ENCODE measurements around the gene SLC6A12.
"Not testable (repeated sequence)": the region's sequence is repeated elsewhere in the genome, so short reads cannot be mapped to it uniquely, and the experiment has no call there.

Gene SLC6A12

DNA sequence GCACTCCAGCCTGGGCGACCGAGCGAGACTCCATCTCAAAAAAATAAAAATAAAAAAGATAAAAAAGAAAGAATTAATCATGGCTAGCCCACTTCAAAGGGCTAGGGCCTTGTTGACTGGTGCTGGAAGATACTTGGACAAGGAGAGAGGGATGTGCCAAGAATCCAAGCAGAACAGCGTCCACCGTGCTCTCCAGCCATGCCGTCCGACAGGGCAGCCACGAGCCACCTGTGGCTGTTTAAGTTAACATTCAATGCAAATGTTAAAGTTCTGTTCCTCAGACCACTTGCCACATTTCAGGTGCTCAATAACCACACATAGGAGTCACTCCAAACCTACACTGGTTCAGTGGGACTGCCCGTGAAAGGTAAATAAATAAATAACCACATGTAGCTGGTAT, 27.3 kb upstream of the SLC6A12 start:
- DNase-seq = no peak
- TF ChIP-seq POLR2A (IDR thresholded peaks at IDR 0.05; ENCODE audit: low read length) (no peak), GATA1 (IDR thresholded peaks at IDR 0.05; ENCODE audit: low read depth, low read length) (no peak)

DNA sequence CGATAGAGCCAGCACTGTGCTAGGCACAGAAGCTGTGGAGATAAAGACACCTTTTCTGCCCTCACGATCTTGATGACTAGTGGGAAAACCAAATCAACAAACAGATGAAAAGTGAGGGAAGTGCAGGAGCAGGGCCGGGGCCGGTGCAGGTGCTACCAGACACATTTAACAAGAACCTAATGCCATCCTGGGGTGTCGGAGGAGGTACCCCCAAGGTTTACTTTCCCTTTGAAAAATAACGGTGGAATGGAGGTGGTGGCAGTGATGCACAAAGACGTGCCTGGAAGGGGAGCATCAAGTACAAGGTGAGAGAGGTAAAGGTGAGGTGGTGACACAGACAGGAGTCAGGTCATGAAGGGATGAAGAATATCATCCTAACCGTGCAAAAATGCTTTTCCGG, 26.6 kb upstream of the SLC6A12 start:
- TF ChIP-seq GATA1 (IDR thresholded peaks at IDR 0.05; ENCODE audit: low read depth, low read length) = no peak
- no peak for TF ChIP-seq POLR2A (IDR thresholded peaks at IDR 0.05; ENCODE audit: low read length)
- DNase-seq = no peak

DNA sequence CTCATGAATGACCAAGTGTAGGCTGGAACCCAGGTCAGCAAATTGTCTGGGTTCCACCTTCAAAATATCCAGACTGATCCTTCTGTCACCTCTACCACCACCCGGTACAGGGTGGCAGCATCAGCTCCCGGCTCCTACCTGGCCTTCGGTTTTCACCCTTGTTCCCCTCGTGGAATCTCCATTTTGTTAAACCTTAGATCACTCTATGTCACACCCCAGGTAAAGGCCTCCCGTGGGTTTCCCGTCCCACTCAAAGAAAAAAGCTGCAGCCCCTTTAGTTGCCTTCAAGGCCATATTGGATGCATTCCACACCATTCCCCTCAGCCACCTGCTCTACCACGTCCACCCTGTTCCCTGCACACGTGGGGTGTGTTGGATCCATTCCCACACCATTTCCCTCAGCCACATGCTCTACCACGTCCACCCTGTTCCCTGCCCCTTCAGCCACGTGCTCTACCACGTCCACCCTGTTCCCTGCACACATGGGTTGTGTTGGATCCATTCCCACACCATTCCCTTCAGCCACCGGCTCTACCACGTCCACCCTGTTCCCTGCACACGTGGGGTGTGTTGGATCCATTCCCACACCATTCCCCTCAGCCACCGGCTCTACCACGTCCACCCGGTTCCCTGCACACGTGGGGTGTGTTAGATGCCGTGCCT, 24.9 kb upstream of the SLC6A12 start:
- no peak for DNase-seq
- TF ChIP-seq POLR2A (IDR thresholded peaks at IDR 0.05; ENCODE audit: low read length) = no peak
- TF ChIP-seq GATA1 (IDR thresholded peaks at IDR 0.05; ENCODE audit: low read depth, low read length) = no peak

DNA sequence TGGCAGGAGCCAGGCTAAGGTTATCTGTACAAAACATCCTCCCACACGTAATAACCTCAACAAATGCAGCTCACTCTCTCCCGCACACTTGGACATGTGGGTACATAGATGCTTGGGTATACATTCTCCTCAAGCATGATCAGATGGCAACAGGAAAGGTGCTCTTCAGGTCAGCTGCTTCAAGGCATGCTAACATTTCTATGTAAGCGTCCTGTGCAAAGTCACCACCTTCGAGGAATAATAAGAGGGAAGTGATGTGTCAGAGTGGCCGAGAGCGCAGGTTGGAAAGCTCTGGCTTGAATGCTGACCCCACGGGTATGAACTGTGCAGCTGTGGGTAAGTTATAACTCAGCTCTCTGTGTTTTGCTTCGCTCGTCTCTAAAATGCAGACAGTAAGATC, 24.2 kb upstream of the SLC6A12 start:
- TF ChIP-seq POLR2A (IDR thresholded peaks at IDR 0.05; ENCODE audit: low read length) (no peak), GATA1 (IDR thresholded peaks at IDR 0.05; ENCODE audit: low read depth, low read length) (no peak)
- no peak for DNase-seq

DNA sequence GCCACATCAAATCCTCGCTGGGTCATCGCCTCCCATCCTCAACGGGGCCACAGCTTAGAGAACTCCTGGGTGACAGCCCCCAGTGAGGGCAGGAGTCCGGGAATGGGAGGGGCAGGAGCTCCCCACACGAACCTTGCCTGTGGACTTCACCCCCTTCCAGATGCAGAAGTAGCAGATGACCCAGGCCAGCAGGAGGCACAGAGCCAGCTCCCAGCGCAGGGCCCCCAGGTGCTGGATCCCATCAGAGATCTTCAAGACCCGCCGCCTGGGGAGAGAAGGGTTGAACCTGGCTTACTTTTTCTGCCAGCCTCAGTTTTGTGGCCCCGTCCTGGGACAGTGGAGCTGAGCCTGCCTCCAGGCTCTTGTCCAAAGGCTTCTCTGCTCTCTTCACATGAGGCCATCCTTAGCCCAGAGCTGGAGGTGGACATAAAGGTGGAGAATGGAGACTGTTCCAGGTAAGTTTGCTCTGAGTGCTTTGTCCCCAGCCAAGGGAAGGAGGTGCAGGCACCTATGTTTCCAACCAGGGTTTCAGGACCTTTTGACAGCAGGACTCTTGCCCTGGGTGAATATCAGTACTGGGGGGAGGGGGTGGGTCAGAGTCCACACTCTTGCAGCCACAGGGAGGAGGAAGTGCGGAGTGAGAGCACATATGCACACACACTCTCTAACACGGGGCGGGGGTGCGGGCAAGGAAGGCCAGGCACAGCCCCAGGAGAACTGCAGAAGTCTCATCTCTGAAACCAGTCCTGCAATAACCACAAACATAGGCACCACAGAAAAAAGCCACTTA, 23.3 kb upstream of the SLC6A12 start:
- no peak for DNase-seq
- TF ChIP-seq POLR2A (IDR thresholded peaks at IDR 0.05; ENCODE audit: low read length) (no peak), GATA1 (IDR thresholded peaks at IDR 0.05; ENCODE audit: low read depth, low read length) (no peak)

DNA sequence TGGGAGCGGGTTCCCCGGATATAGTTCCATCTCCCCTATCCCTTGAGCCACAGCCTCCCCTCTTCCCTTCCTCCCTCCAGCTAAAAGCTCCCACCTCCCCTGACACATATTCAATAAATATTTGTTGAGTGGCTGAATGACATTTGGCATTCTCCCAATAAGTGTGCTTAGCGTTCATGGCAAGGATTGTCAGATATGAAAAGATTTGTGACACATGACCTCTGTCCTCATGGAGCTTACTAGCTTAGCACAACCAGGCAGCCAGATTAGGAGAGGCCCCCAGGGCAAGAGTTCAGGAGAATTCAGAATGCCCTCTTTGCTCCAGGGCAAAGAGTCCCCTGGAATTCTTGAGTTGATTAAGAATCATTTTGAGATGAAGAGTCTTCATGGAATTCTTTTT, 22.5 kb upstream of the SLC6A12 start:
- TF ChIP-seq GATA1 (IDR thresholded peaks at IDR 0.05; ENCODE audit: low read depth, low read length) = no peak
- no peak for TF ChIP-seq POLR2A (IDR thresholded peaks at IDR 0.05; ENCODE audit: low read length)

DNA sequence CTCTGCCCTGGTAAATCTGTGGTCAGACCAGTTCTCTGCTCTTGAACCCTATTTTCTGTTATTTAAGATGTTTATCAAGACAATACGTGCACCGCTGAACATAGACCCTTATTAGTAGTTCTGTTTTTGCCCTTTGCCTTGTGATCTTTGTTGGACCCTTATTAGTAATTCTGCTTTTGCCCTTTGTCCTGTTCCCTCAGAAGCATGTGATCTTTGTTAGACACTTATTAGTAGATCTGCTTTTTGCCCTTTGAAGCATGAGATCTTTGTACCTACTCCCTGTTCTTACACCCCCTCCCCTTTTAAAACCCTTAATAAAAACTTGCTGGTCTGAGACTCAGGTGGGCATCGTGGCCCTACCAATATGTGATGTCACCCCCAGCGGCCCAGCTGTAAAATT, 22.0 kb upstream of the SLC6A12 start:
- DNase-seq = not testable (repeated sequence)

More for the DNA sequence above, 22.5 kb upstream of the SLC6A12 start:
- DNase-seq = no peak

DNA sequence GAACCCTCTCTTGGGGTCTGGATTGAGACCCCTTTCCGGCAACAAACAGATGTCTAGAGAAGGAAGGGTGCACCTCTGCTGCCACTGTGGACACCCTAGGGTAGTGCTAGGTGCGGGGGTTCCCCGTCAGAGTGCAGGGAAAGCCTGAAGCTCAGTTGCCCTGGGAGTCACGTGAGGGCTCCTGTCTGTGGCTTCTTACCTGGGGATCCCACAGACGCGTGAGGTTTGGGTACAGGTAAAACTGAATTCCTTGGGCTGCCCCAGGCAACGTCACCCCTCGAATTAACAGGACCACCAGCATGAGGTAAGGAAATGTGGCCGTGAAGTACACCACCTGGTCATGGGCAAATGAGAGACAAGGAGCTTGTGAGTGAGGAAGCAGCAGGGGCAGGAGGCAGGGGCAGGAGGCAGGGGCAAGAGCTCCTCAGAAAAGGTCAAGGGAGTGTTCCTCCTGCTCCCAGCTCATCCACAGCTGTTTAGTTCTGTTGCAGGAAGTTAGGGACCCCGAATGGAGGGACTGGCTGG, 21.0 kb upstream of the SLC6A12 start:
- no peak for TF ChIP-seq GATA1 (IDR thresholded peaks at IDR 0.05; ENCODE audit: low read depth, low read length)
- no peak for TF ChIP-seq POLR2A (IDR thresholded peaks at IDR 0.05; ENCODE audit: low read length)
- DNase-seq = no peak

DNA sequence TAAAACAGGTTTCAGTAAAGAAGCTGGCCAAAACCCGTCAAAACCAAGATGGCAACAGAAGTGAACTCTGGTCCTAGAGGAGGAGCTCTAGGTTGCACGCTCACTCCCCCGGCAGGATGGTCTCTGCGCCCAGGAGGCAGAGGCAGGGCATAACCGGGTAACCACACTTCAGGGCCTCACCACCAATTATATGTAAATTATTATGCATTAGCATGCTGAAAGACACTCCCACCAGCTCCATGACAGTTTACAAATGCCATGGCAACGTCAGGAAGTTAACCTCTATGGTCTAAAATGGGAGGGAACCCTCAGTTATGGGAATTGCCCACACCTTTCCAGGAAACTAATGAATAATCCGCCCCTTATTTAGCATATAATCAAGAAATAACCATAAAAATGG, 20.1 kb upstream of the SLC6A12 start:
- TF ChIP-seq POLR2A (IDR thresholded peaks at IDR 0.05; ENCODE audit: low read length) (no peak), GATA1 (IDR thresholded peaks at IDR 0.05; ENCODE audit: low read depth, low read length) (no peak)
- no peak for DNase-seq

DNA sequence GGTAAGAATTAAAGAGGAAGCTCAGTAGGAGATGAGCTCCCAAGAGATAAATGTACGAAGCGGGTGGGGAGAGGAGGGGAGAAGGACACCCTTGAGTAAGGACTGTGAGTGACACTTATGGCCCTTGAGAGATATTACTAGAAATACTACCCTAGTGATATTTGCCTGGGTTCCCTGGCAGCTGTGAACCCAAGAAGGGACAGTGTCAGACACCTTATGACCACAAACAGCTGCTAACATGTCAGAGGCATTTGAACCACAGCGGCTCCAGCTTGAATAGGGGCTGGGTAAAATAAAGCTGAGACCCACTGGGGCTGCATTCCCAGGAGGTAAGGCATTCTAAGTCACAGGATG, 19.6 kb upstream of the SLC6A12 start:
- no peak for TF ChIP-seq POLR2A (IDR thresholded peaks at IDR 0.05; ENCODE audit: low read length)
- TF ChIP-seq GATA1 (IDR thresholded peaks at IDR 0.05; ENCODE audit: low read depth, low read length) = no peak
- no peak for DNase-seq

DNA sequence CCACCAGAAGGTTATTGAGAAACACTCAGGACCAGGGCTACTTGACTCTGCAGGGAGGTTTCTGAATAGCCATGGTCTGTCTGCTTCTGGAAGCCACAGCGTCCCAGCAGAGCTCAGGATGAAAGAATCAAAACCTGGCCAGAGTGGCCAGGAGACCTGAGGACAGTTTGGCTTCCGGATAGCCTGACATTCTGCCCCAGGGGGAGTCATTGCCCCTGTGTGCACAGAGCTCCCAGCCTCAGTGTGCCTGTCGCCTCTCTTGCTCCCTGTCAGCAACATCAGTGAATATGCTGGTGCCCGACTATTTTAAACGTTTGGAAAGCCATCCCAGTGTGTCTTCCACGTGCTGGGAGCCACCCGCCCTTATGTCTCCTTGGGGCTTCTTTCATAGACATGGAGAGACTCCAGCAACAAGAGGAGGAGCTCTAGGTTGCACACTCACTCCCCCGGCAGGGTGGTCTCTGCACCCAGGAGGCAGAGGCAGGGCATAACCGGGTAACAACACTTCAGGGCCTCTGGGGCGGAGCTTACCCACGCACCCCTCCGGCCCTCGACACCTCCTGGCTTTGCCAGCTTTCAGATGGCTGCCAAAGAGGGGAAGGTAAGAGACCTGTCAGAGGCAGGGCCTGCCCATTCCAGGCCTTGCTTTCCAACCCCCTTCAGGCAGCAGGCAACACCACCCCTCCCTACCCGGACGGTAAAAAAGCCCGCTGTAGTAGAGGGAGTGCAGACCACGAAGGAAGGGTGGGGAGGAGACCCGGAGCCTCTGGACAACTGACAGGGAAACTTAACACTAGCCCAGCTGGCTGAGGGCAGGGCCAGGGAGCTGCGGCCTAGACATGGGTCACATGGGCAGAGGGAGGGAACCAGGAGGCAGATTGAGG, 19.0 kb upstream of the SLC6A12 start:
- DNase-seq = no peak

DNA sequence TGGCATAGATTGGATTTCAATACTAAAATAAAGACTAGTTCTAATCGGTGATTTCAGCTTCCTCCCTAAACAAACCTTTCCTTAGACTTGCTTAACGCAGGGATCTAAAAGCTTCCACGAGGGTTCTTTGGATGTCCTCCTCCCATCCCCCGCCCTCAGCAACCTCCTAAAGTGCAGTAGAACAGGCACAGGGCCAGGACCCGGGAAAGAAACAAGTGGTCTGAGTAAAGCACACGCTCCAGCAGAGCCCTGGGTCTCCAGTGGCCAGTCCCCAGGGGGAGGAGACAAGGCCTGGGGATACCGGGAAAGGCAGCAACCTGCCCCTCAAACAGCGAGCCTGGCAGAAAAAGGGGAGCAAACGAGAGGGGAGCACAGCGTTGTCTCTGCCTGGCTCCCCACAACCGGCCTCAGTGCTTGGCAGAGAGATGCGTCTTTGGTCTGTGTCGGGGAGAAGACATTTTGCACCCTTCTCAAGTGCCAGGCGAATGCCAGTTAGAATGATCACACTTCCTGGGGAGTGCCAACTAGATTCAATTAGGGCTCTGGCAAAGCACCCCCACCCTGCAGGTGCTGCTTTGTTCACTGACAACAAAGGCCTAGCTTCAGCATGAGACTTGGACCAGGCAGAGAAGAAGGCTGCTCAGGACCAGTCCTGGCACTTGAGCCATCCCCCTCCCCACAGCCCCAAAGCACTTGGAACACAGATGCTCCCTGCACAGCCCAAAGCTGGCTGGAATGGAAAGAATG, 17.1 kb upstream of the SLC6A12 start:
- no peak for DNase-seq
- TF ChIP-seq GATA1 (IDR thresholded peaks at IDR 0.05; ENCODE audit: low read depth, low read length) = no peak

More for the DNA sequence above, 19.0 kb upstream of the SLC6A12 start:
- TF ChIP-seq GATA1 (IDR thresholded peaks at IDR 0.05; ENCODE audit: low read depth, low read length) (no peak), POLR2A (IDR thresholded peaks at IDR 0.05; ENCODE audit: low read length) (no peak)

DNA sequence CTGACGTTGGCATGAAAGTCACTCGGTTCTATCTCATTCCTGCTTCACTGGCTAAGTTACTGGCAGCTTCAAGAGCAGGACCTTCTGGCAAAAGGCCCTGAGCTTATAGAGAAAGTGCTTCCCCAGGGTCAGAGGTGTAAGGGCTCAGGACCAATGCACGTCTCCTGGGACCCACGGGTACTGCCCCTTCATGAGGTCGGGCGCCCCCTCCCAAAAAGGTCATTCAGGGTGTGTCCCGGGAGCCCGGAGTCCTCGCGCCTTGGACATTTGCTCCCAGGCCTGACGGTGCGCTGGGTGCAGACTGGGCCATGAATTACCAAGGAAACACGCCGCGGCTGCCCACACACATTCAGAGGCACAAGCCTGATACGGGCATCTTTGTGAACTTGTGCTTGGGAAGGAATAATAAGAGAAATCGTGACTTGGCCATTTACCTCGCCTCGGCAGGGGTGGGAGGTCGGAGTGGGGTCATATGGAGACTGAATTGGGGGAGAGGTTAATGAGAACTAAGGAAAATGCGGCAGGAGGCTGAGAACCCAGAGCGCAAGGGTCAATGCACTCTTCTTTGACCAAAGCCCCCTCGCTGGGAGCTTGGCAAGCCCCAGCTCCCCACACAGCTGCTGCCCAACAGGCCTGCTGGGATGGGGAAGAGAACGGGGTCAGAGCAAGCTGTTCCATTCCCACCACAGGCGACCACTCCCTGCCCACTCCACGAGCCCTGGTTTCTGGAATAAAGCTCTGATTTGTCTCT, 15.7 kb upstream of the SLC6A12 start:
- DNase-seq = no peak
- no peak for TF ChIP-seq GATA1 (IDR thresholded peaks at IDR 0.05; ENCODE audit: low read depth, low read length)
- TF ChIP-seq POLR2A (IDR thresholded peaks at IDR 0.05; ENCODE audit: low read length) = no peak
